Stomach smooth muscle (tissue), 2 donors: ENCODE results near the gene AGER.
"Not testable (repeated sequence)": the region's sequence is repeated elsewhere in the genome, so short reads cannot be mapped to it uniquely, and the experiment has no call there.

Source experiments
- H3K27ac ChIP-seq: one replicate; pipeline ENCODE4 v1.7.0; 2013; ENCODE audit warnings: mild to moderate bottlenecking, low read length, inconsistent platforms
- H3K27me3 ChIP-seq, 2 donors: one replicate each; pipeline ENCODE4 v1.7.0; 2013; ENCODE audit warnings: low read length in 2 of 2; ENCODE audit not compliant: insufficient read depth in 2 of 2, control insufficient read depth in 1 of 2
- H3K36me3 ChIP-seq, 2 donors: one replicate each; pipeline ENCODE4 v1.7.0; 2013; ENCODE audit warnings: low read length in 2 of 2; ENCODE audit not compliant: control insufficient read depth in 2 of 2, insufficient read depth in 2 of 2
- H3K4me1 ChIP-seq: one replicate; pipeline ENCODE4 v1.7.0; 2013; ENCODE audit warnings: low read length; ENCODE audit not compliant: control insufficient read depth, insufficient read depth
- H3K4me3 ChIP-seq, 2 donors: one replicate each; pipeline ENCODE4 v1.7.0; 2013; ENCODE audit warnings: low read length in 2 of 2
- H3K9ac ChIP-seq, 2 donors: one replicate each; pipeline ENCODE4 v1.7.0; 2013; ENCODE audit warnings: low read length in 2 of 2, mild to moderate bottlenecking in 1 of 2
- H3K9me3 ChIP-seq, 2 donors: one replicate each; pipeline ENCODE4 v1.7.0; 2013; ENCODE audit warnings: low read length in 2 of 2; ENCODE audit not compliant: control insufficient read depth in 2 of 2
- donor health status: healthy.
- donor health status: Pancreatic carcinoma.

The AGER gene

GRCh38 chr6:32186151-32186840 lies 2.2 kb upstream of the AGER start:
- H3K4me1 ChIP-seq, result peaks cover 50% of the 10 kb centered on the region
- peak overlapping the region in 1 of 2 donors; percentile 3 for H3K4me3 ChIP-seq
- peaks cover 19 to 24% of the 10 kb centered on the region in 2 donors for H3K36me3 ChIP-seq
- H3K27ac ChIP-seq, result peak overlapping the region; percentile 79
- not testable (repeated sequence) for H3K9me3 ChIP-seq, H3K27me3 ChIP-seq
- peak overlapping the region; percentile 51 to 63 for H3K9ac ChIP-seq

DNA sequence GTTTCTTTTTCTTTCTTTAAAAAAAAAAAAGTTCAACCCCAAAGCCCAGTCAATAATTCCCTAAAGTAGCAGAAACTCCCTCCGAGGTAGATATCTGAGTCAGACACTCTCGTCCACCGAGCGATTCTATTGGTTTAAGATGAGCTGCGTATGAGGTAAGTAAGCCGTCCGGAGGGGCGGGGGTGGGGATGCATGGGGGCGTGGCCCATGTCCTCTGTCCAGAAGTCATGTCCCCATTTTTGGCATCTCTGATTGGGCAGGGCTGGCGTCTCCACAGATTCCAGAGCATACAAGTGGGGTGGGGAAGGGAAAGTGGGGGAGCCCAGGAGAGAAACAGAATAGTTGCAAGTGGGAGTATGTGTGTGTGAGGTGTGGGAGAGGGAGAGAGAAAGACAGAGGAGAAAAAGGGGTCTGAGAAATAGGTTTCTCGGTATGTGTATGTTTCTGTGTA lies 1.7 kb upstream of the AGER start:
- Histone ChIP-seq H3K9ac (peak overlapping the region; percentile 51 to 63), H3K4me3 (peak overlapping the region in 1 of 2 donors; percentile 3), H3K27ac (peak overlapping the region; percentile 79), H3K4me1 (peaks cover 44% of the 10 kb centered on the region), H3K36me3 (peaks cover 23 to 30% of the 10 kb centered on the region in 2 donors)
- not testable (repeated sequence) for H3K9me3 ChIP-seq, H3K27me3 ChIP-seq

DNA sequence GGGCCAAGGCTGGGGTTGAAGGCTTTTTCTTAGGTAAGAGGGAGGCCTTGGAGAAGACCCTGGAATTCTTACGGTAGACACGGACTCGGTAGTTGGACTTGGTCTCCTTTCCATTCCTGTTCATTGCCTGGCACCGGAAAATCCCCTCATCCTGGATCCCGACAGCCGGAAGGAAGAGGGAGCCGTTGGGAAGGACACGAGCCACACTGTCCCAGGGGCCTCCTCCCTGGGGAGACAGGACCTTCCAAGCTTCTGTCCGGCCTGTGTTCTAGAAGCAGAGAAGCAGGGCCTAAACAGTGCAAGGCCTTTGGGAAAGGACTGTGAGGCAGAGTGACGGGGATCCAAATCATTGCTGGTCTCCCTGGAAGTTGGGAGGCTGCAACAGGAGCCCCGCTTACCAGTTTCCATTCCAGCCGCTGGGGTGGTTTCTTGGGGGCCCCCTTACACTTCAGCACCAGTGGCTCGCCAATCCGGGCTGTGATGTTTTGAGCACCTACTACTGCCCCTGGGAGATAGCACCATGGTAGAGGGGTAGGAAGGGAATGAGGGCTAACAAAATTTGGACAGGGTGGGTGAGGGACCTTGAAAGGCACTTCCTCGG lies 470 bp downstream of the AGER start:
- Histone ChIP-seq H3K9me3 (no peaks in the 10 kb centered on the region), H3K4me1 (peaks cover 49% of the 10 kb centered on the region), H3K27ac (peak overlapping the region; percentile 60), H3K9ac (peak overlapping the region; percentile 5 to 22), H3K27me3 (no peaks in the 10 kb centered on the region), H3K36me3 (peaks cover 26 to 31% of the 10 kb centered on the region in 2 donors), H3K4me3 (no peak overlapping the region)

DNA sequence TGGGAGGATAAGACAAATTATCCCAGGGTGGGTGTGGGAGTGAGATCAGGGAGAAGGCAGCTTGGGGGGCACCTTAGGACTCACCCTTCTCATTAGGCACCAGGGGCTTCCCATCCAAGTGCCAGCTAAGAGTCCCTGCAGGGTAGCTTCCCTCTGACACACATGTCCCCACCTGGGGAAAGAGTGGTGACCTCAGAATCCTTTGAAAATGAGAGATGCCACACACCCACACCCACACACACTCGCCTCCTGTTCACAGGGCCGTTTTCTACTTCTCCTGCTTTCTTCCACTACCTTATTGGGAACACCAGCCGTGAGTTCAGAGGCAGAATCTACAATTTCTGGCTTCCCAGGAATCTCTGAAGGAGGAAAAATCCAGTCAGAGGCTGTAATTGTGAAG lies 1.0 kb downstream of the AGER start:
- Histone ChIP-seq H3K4me3 (no peak overlapping the region), H3K36me3 (peaks cover 26 to 31% of the 10 kb centered on the region in 2 donors), H3K27ac (peak overlapping the region; percentile 60), H3K27me3 (no peaks in the 10 kb centered on the region), H3K4me1 (peaks cover 44% of the 10 kb centered on the region), H3K9ac (no peak overlapping the region), H3K9me3 (no peaks in the 10 kb centered on the region)

GRCh38 chr6:32182555-32182981 lies 1.5 kb downstream of the AGER start:
- H3K9me3 ChIP-seq, result no peaks in the 10 kb centered on the region
- H3K9ac ChIP-seq, result peak overlapping the region in 1 of 2 donors; percentile 36
- H3K36me3 ChIP-seq, result peaks cover 26 to 27% of the 10 kb centered on the region in 2 donors
- H3K27me3 ChIP-seq, result no peaks in the 10 kb centered on the region
- peak overlapping the region; percentile 60 for H3K27ac ChIP-seq
- peaks cover 43% of the 10 kb centered on the region for H3K4me1 ChIP-seq
- no peak overlapping the region for H3K4me3 ChIP-seq

DNA sequence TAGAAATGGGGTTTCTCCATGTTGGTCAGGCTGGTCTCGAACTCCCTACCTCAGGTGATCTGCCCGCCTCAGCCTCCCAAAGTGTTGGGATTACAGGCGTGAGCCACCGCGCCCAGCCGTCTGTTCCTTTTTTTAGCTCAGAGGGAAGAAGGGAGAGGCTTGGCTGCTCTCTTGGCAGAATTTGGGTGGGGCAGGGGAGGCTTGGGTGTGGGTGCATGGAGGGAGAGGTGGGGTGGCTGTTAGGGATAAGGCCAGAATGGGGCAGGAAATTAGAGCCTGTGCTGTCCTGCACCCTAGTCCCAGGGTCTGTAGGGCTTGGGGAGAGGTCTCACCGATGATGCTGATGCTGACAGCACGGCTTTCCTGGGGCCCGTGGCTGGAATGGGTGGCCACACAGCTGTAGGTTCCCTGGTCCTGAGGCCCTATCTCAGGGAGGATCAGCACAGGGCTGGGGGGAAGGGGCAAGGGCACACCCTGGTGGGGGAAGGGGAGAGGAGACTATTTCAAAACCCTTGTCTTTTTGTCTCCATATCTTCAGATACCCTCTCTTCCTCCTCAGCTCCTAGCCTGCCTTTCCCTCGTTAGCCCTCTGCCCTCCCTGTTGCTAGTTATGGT lies 2.0 kb downstream of the AGER start:
- H3K4me3 ChIP-seq, result no peak overlapping the region
- H3K9me3 ChIP-seq, result no peaks in the 10 kb centered on the region
- H3K36me3 ChIP-seq, result peaks cover 21 to 25% of the 10 kb centered on the region in 2 donors
- H3K27me3 ChIP-seq, result no peaks in the 10 kb centered on the region
- H3K9ac ChIP-seq, result peak overlapping the region in 1 of 2 donors; percentile 36
- H3K27ac ChIP-seq, result no peak overlapping the region
- peaks cover 45% of the 10 kb centered on the region for H3K4me1 ChIP-seq

DNA sequence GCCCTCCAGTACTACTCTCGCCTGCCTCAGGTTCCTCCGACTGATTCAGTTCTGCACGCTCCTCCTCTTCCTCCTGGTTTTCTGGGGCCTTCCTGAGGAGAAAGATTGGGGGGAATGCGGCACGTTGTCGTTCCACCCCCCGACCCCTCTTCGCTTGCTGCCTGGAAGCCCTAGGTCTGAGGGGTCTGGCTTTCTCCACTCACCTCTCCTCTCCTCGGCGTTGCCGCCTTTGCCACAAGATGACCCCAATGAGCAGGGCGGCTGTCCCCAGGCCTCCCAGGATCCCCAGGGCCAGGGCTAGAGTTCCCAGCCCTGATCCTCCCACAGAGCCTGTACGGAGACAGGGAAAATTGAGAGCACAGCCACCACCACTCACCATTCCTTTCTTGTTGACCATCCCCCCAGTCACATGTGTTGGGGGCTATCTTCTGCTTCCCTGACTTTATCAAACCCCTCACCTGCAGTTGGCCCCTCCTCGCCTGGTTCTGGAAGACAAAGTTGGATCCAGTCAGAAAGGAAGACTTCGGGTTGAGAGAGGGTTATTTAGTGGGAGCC lies 2.8 kb downstream of the AGER start:
- Histone ChIP-seq H3K36me3 (peaks cover 14 to 20% of the 10 kb centered on the region in 2 donors), H3K9ac (no peak overlapping the region), H3K27ac (no peak overlapping the region), H3K4me3 (no peak overlapping the region), H3K4me1 (peaks cover 44% of the 10 kb centered on the region), H3K27me3 (no peaks in the 10 kb centered on the region), H3K9me3 (no peaks in the 10 kb centered on the region)

- peak overlapping the region; percentile 18 for H3K27ac ChIP-seq
- peak overlapping the region in 1 of 2 donors; percentile 8 for H3K4me3 ChIP-seq
- peaks cover 50% of the 10 kb centered on the region for H3K4me1 ChIP-seq
- H3K27me3 ChIP-seq, result no peaks in the 10 kb centered on the region
- peak overlapping the region in 1 of 2 donors; percentile 71 for H3K9ac ChIP-seq
- H3K9me3 ChIP-seq, result no peaks in the 10 kb centered on the region
- H3K36me3 ChIP-seq, result peaks cover 14 to 20% of the 10 kb centered on the region in 2 donors
These were observed 4.2 kb downstream of the AGER start for GRCh38 chr6:32179766-32180405.

- Histone ChIP-seq H3K27ac (peak overlapping the region; percentile 93), H3K27me3 (no peaks in the 10 kb centered on the region), H3K36me3 (peaks cover 13 to 20% of the 10 kb centered on the region in 2 donors), H3K4me3 (peak overlapping the region; percentile 83 to 98), H3K9me3 (no peaks in the 10 kb centered on the region), H3K4me1 (peaks cover 56% of the 10 kb centered on the region), H3K9ac (peak overlapping the region; percentile 71 to 96)
These were observed 5.3 kb downstream of the AGER start for GRCh38 chr6:32178547-32179440.
